ENCODE measurements around the gene IL16.

DNA sequence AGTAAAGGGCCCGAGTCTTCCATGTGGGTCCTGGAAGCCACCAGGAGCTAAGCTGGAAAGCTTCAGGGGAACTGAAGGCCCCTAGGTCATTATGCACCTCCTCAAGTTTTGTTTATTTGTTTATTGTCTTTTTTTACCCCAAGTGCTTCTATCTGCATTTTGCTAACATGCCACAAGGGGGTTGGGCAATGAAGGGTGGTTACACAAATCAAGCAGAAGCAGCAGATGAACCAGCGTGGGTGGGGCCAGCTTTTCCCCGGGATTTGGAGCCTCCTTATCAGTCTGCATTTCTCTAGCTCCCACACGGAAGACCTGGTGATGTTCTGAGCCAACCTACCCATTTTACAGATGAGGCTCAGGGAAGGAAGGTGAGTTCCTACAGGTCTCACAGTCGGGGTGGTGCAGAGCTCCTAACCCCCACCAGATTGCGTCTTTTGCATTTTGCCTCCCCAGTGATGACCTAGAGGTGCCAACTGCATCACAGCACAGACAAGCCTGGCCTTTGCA, 160.6 kb downstream of the IL16 start:
- no peak for TF ChIP-seq CEBPB (IDR thresholded peaks at IDR 0.05)
- no peak for TF ChIP-seq YY1 (IDR thresholded peaks at IDR 0.05; ENCODE audit: low read depth)
- TF ChIP-seq TCF12 (IDR thresholded peaks at IDR 0.05; ENCODE audit: low read depth) = no peak
